ENCODE results near the gene RBMS1. TPM values are rescaled to one million over a fixed set of nuclear protein-coding genes. Genes with fewer than 3 reads are reported as not detected.

The RBMS1 gene
- total RNA-seq, 1 donor from 2014 or later: 102 TPM

GRCh38 chr2:160384791-160385190, 108.8 kb downstream of the RBMS1 start:
- Histone ChIP-seq H3K4me3 (no peak overlapping the region), H3K27ac (no peak overlapping the region), H3K9me3 (no peaks in the 10 kb centered on the region), H3K27me3 (no peaks in the 10 kb centered on the region), H3K4me1 (peaks cover 79% of the 10 kb centered on the region), H3K36me3 (no peaks in the 10 kb centered on the region)
- intact Hi-C loops (cut with DNase I): no loop called here
- no peak for TF ChIP-seq CTCF (IDR thresholded peaks at IDR 0.05)
- no peak for ATAC-seq
- DNase-seq: no peak

- DNase-seq: no peak
- TF ChIP-seq CTCF (IDR thresholded peaks at IDR 0.05): no peak
- H3K27me3 ChIP-seq: no peaks in the 10 kb centered on the region
- peak overlapping the region; percentile 69 for H3K27ac ChIP-seq
- ATAC-seq: peak; percentile 74
- intact Hi-C loops (cut with DNase I): no loop called here
- H3K4me3 ChIP-seq: no peak overlapping the region
- peaks cover 81% of the 10 kb centered on the region for H3K4me1 ChIP-seq
- H3K9me3 ChIP-seq: no peaks in the 10 kb centered on the region
- no peaks in the 10 kb centered on the region for H3K36me3 ChIP-seq
These were observed 112.1 kb downstream of the RBMS1 start for GRCh38 chr2:160381425-160381951.

GRCh38 chr2:160380611-160381010, 113.0 kb downstream of the RBMS1 start:
- Histone ChIP-seq H3K27ac (peak overlapping the region; percentile 69), H3K27me3 (no peaks in the 10 kb centered on the region), H3K36me3 (no peaks in the 10 kb centered on the region), H3K9me3 (no peaks in the 10 kb centered on the region), H3K4me1 (peaks cover 82% of the 10 kb centered on the region), H3K4me3 (no peak overlapping the region)
- intact Hi-C loops (cut with DNase I): no loop called here
- ATAC-seq: peak; percentile 61
- peak; percentile 74 for DNase-seq
- no peak for TF ChIP-seq CTCF (IDR thresholded peaks at IDR 0.05)

GRCh38 chr2:160380000-160380570, 113.5 kb downstream of the RBMS1 start:
- Histone ChIP-seq H3K4me1 (peaks cover 84% of the 10 kb centered on the region), H3K4me3 (no peak overlapping the region), H3K9me3 (no peaks in the 10 kb centered on the region), H3K27ac (peak overlapping the region; percentile 69), H3K36me3 (no peaks in the 10 kb centered on the region), H3K27me3 (no peaks in the 10 kb centered on the region)
- no peak for DNase-seq
- intact Hi-C loops (cut with DNase I): no loop called here
- TF ChIP-seq CTCF (IDR thresholded peaks at IDR 0.05): no peak
- no peak for ATAC-seq

- no peaks in the 10 kb centered on the region for H3K9me3 ChIP-seq
- intact Hi-C loops (cut with DNase I): no loop called here
- H3K36me3 ChIP-seq: no peaks in the 10 kb centered on the region
- no peaks in the 10 kb centered on the region for H3K27me3 ChIP-seq
- no peak for DNase-seq
- no peak for TF ChIP-seq CTCF (IDR thresholded peaks at IDR 0.05)
- peak; percentile 48 for ATAC-seq
- no peak overlapping the region for H3K4me3 ChIP-seq
- H3K4me1 ChIP-seq: peaks cover 85% of the 10 kb centered on the region
- peak overlapping the region; percentile 69 for H3K27ac ChIP-seq
These were observed 114.2 kb downstream of the RBMS1 start for GRCh38 chr2:160379399-160379798.

All from upper lobe of right lung (tissue), 1 donor.